GM21576 (cell line): ENCODE measurements around the gene UGT1A5.

Experiments used
- ATAC-seq: cut with Tn5 transposase; IDR thresholded peaks from one replicate; pipeline ENCODE4 v1.9.1; 2021; ENCODE audit warnings: mild to moderate bottlenecking, moderate library complexity; ENCODE audit not compliant: unreplicated experiment

UGT1A5 gene

DNA sequence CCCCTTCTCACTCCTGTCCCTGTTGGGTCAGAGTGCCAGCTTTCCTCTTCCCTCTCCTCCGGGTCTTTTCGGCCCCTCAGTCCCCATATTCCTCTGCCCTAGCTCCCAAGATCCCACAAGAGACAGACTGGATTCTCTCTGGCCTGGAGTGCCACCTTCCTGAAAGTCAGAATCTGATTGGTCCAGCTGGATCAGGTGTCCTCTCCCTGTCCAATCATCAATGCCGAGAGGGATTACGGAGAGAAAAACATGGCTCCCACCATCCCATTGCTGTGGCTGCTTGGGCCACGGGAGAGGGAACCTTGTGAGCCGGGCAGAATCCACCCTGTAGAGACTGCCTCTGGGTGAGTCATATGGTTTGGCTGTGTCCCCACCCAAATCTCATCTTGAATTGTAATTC, 62.7 kb downstream of the UGT1A5 start:
- ATAC-seq = no peak

DNA sequence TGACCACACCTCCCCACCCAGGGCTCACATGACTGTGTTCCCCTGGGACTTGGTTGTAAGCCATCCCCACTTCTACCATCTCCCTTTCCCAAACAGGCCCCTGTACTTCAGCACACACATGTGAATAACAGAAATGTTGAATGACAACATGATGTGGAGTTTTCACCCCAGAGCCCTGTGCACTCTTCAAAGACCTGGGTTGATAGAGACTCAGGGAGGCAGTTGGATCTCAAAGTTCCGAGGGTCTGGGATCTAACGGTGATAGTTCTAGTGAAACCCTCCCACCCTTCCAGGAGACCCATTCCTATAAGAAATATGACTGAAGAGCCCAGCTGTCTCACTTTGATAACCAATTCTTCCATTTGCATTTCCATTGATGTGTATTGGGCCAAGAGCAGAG, 65.3 kb downstream of the UGT1A5 start, which contains the start of gene MROH2A:
MROH2A (plus strand) TSS at position 301 of the 400 bp plus-strand sequence. CDS start 1,029 bp downstream, outside the sequence.
- no peak for ATAC-seq

DNA sequence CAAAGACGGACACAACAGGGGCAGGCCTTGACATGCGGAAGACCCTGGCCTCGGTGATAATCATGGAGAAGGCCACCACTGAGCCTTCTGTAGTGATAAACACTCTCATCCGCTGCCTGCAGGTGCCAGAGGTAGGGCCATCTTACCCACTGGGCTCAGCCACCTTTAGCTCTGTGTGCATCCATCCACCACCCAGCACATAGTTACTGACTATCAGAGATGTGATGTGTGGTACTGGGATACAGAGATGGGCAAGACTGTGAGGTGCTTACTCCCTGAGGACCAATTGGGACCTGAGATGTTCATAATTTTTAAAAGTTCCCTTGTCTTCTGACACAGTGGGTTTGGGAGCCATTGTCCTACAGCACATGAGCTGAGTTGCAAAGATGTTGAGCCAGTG, 67.0 kb downstream of the UGT1A5 start:
- ATAC-seq = no peak

DNA sequence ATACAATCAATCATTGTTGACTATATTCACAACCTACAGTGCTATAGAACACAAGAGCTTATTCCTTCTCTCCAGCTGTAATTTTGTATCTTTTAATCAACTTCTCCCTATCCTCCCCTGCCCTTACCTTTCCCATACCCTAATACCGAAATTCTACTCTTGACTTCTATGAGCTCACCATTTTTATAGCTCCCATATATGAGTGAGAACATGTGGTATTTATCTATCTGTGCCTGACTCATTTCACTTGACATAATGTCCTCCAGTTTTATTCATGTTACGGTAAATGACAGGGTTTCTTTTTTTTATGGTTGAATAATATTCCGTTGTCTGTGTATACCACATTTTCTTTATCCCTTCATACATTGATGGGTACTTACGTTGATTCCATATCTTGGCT, 68.1 kb downstream of the UGT1A5 start:
- no peak for ATAC-seq

DNA sequence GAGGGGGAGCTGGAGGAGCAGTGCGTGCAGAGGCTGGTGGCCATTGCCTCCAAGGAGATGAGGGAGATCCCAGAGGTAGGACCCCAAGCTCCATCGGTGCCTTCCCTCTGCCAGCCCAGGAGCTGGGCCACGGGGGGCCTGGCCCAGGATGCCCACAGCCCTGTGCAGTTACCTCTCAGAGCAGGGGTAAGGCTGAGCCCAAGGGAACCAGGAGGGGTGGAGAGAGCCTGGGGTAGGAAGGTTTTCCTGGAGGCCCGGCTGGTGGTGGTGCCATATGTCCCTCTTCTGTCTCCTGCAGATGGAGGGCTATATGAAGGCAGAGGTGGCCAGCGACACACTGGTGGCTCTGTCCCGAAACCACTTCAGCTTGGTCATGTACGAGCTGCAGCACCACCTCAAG, 76.8 kb downstream of the UGT1A5 start:
- ATAC-seq = no peak

DNA sequence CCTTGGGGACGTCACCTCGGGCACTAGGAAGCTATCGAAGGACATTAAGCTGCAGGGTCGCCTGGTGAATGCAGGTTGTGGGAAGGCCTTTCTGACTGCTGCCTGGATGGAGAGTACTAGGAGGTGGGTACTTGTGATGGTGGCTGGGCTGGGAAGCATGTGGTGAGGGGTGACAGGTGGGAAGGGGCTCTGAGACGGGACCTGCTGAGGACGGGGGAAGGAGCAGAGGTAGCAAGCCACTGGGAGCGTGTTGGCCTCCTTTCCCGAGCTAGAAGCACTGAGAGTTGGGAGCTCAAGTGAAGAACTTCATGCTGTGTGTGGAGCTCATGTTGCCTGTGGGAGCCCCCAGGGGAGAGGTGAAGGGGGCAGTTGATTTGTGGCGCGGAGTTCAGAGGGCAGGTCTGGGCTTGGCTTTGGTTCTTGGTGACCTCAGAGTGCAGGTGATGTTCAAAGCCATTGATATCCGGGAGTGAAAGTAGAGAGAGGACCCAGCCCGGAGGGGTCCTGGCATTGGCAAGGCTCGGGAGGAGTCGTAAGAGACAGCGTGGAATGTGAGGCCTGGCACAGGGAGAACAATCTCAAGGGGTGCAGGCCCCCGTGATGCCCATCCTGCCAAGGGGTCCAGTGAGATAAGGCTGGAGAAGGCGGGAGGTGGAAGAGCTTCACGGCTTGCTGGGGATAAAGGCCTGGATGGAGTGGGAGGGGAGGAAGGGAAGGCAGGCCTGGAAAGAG, 78.6 kb downstream of the UGT1A5 start:
- no peak for ATAC-seq

DNA sequence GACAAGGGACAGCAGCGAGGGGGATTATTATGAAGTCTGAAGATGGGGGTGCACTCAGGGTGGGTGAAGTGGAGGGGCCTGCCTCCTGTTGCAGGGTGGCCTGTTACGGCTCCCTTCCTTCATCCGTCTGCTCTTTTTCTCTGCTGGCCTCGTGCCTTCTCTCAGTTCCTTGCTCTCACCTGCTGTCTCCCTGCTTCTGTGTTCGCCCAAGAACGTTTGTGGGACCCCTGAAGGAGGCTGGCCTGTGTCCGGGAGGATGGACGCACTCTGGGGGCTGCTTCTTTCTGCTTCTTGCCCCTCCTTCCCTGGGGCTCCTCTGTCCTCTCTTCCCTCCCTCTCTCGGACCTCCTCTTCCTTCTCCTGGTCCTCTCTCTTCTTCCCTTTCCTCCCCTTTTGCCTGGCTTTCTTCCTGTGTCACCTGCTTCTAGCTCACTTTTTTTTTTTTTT, 79.2 kb downstream of the UGT1A5 start:
- ATAC-seq = no peak

DNA sequence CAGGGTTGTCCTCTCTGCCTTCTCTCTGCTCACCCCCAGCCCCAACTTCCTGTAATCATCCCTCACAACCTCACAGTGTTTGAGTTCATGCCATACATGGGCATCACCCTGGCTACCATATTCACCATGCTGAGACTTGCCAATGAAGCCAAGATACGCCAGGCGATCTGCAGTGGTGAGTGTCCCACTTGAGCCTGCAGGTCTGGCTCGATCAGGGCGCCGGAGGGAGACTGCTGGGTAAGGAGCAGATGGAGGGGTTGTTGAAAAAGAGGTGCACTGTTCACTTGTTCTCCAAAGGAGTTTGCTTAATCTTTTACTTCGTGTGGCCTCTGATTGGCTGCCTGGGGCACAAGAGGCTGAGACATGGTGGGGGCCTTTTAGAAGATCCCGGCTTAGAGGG, 80.0 kb downstream of the UGT1A5 start:
- ATAC-seq = no peak

DNA sequence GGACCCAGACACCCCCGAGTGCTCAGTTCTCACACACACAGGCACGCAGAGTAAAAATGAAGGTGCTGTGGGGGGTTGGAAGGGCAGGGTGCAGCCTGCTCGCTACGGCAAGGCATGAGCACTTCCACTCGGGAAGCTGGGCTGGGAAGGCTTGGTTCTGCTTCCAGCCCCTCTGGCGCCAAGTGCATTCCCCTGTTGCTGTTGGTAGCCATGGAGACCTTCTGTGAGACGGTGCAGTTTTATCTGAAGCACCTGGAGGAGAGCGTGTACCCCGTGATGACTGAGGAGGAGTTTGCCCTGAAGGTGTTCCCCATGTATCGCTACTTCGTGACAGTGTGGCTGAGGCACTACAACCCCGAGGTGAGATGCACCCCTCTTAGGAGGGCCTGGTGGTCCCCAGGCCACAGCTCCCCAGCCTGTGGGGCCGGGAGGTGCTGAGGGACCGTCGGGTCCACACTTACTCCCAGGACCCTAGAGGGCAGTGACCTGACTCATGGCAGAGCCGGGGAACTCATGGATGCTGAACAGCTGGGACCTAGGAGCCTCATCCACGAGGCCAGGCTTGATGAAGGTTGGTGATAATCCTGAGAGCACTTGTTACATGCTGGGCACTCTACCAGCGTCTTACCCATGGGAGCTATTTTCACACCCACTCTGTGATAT, 80.9 kb downstream of the UGT1A5 start:
- ATAC-seq = no peak

DNA sequence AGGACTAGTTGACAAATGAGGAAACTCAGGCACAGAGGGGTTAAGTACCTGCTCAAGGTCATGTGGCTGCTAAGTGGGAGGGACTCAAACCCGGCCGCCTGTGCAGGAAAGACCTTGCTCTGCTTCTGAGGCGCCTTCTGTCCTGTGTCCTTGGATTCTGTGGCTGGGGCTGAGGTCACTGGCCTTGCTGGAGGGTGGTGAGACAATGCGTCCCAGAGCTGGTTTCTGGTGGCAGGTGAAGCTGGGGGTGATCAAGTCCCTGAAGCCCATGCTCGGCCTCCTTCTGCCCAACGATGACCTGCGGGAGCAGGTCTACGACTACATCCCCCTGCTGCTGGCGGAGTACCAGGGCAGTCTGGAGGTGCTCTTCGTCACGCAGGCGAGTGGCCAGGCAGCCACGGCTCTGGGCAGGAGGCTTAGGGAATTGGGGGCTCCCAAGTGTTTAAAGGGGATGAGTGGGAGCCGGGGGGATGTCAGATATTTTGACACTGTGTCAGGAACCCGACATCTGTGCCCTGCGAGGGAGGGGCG, 81.5 kb downstream of the UGT1A5 start:
- ATAC-seq = no peak

DNA sequence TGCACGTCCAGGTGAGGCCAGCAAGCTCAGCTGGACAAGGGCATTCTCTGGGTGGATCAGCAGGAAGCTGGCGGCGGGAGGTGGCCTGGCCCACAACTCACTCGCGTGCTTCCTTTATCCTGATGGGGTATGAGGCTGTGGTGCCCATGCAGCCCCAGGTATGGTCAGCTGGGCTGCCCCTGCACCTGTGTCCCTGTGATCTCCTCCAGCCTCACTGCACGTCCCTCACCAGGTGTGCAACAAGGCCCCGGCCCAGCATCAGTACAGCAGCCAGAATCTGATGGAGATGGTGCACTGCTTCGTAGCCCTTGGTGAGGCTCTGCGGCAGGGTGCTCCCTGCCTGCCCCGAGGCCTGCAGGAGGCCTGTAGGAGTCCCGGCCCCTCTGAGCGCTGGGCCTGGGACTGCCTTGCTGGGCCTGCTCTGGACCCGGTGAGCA, 83.0 kb downstream of the UGT1A5 start:
- ATAC-seq = no peak

DNA sequence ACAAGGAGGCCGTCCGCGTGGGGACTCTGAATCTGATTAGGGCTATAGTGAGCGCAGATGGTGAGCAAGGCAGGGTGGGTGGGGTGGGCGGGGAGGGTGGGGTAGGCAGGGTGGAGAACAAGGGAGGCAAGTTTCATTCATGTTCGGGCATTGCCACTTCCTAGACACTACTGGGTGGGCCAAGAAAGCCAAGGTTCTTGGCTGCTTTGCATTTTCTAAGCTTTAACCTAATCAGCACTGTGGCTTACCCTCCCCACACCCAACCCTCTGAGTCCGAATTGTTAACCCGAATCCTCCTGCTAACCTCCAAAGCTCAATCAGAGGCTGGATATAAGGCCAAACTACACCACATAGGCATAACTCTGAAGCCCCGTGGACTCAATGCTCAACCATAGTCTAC, 83.5 kb downstream of the UGT1A5 start:
- no peak for ATAC-seq

DNA sequence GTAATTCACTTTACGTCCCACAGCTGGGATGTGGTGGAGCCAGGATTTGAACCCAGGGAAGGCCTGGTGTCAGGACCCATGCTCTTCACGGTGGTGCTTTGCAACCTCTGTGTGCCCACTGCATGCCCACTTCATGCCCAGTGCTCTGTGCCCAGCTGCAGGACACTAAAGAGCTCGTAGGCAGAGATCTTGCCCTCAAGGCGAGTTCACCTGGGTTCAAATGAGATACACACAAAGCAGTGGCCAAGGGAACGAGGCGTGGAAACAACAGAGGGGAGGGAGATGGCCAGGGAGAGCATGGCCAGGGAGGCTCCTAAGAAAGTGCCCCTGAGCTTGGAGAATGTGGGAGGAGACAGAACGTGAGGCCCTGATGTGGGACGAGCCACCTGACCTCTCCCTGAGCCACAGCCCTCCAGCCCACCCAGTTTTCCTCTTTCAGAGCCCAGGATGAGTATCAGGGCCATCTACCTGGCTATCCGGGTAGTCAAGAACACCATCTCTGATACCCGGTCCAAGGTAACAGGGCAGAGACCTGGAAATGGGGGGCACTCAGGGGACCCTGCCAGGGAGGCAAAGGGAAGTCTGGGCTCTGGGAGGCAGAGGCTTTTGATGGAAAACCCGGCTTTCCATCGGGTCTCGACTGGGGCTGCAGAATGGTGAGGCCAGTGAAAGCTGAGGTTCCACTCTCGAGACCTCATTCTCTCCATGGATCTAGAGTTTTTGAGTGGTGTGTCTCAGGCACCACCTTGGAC, 85.8 kb downstream of the UGT1A5 start:
- no peak for ATAC-seq

DNA sequence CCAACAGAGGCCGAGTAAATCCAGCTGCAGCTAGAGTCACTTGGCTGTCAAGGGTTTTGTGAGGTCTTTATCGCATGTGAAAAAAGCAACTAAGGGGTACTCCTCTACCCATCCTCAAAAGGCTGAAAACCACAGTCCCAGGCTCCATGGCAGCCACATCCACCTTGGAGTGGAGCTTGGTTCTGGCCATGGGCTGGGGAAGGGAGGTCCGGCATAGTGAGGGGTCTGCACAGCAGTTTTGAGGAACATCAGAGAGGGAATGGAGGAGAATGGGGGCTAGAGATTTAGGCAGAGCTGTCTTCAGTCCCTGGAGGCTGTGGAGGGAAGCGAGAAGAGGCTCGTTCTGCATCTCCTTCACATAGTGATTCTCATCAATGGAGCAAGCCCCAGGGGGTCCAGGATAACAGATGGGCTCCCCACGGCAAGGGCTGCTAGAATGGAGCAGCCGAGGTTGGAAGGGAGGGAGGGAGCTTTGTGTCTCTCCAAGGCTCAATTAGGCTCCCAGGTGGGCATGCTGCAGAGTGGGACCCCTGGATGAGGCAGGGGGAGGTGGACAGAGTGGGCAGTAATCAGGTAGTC, 86.5 kb downstream of the UGT1A5 start:
- ATAC-seq = no peak

DNA sequence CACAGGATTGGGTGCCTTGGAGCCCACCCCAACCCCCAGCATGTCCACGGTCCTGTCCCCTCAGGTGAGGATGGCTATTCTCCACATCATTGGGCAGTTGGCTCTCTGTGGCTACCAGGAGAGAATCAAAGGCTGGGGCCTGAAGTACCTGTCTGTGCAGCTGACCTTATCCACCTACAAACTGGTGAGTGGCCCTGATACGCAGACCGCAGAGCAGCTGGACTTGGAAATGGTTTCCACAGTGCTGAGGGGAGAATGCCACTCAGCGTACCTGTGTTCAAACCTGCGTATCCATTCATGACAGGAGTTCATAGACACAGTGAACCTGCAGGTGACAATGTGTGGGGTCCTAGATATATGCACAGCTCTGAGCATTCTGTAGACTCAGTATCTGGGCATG, 87.0 kb downstream of the UGT1A5 start:
- ATAC-seq = no peak

DNA sequence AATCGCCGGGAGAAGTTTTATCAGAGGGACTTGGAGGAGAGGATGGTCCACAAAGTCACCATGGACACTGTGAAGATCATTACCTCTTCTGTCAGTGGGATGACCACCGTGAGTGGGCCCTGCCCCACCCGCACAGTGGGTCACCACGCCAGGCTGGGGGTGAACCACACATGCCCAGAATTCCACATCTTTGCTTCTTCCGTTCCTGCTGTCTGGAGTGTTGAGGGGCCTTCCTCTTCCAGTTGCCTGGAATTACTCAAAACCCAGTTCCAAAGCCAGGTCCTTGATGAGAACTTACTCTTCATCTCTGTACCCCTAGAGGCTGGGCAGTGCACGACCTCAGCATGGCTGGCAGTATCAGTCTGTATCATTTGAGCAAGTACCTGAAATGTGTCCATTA, 87.5 kb downstream of the UGT1A5 start:
- no peak for ATAC-seq

DNA sequence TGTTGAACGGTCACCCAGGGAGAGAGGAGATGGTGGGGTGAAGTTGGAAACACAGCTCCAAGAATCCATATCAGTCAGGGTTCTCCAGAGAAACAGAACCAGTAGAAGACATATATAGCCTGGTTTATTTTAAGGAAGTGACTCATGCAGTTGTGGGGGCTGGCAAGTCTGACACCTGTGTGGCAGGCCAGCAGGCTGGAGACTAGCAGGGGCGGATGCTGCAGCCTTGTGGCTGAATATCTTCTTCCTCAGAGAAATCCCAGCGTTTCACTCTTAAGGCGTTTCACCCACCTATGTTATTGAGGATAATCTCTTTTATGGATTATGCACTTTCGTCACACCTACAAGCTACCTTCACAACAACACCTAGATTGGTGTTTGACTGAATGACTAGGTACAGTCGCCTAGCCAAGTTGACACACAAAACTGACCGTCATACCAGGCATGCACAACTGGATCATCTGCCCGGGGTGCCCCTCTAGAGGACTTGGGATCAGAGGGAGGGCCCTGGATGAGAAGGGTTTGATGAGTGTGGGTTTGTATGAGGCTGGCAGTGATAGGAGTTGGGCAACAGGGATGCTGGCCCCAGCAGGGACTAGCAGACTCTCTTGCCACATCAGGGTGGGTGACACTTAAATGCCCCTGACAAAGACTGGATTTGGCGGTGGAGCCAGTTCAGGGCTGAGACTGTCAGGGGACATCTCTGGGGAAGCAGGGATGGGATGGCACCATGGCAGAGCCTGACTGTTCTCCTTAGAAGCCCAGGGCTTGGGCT, 88.8 kb downstream of the UGT1A5 start:
- no peak for ATAC-seq

DNA sequence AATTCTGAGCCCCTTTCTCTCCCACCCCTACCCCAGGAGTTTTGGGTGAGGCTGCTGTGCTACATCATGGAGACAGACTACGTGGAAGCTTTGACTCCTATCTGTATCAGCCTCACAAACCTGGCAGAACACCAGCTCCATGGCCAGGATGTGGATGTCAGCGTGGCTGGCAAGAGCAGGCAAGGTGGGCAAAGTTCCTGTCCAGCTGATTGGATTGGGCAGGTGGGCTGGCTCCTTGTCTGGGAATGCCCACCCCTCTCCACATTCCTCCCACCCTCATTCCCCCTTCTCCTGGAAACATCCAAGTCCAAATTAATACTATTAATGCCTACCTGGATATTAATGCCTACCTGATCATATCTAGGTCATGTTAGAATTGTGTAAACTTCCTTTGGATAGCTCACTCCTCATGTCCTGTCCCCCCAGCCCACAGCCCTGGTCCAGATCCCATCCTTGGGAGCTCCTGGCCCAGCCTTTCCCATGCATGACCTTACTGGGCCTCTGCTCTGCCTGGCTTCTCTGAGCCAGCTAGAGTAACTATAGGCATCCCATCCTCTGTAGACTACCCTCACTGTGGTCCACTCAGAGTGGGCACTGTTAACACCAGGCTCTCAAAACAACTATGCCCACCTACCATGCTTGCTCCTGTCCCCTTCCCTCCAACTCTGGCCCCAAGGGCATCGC, 89.6 kb downstream of the UGT1A5 start:
- ATAC-seq = no peak

DNA sequence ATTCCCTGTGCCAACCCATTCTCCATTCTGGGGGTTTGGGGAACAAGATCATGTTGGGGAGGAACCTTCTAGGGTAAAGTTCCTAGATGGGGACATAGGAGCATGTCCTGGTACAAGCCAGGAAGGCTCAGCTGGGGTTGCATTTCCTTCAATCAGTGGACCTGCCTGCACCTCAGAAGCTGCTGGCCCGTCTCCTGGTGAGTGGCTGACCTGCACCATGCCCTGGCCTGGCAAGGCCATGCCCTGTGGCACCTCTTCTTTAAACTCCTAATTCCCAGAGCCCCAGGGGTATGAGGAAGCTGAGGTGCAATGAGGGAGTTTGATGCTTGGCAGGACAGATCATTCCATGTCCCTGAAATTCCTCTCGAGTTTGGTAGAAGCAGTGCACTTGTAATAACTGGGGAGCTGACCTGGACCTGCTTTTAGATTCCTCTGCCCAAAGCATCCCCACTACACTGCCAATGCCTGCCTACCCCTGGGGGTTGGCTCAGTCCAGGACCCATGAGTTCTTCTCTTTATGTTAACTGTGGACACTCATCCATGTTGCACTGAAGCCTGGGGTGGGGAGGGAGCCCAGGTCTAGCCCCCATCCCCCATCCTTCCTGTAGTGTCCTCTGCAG, 90.7 kb downstream of the UGT1A5 start:
- ATAC-seq = no peak
